NCI-H1436 treated with DMSO at 0.1 percent for 48 hours (cell line): ENCODE results near the gene SPEN.
"Not testable (repeated sequence)": the region's sequence is repeated elsewhere in the genome, so short reads cannot be mapped to it uniquely, and the experiment has no call there.

Experiments used
- DNase-seq: peaks from one replicate; lab custom pipeline; 2025; lab: John Stamatoyannopoulos, UW

Gene SPEN

DNA sequence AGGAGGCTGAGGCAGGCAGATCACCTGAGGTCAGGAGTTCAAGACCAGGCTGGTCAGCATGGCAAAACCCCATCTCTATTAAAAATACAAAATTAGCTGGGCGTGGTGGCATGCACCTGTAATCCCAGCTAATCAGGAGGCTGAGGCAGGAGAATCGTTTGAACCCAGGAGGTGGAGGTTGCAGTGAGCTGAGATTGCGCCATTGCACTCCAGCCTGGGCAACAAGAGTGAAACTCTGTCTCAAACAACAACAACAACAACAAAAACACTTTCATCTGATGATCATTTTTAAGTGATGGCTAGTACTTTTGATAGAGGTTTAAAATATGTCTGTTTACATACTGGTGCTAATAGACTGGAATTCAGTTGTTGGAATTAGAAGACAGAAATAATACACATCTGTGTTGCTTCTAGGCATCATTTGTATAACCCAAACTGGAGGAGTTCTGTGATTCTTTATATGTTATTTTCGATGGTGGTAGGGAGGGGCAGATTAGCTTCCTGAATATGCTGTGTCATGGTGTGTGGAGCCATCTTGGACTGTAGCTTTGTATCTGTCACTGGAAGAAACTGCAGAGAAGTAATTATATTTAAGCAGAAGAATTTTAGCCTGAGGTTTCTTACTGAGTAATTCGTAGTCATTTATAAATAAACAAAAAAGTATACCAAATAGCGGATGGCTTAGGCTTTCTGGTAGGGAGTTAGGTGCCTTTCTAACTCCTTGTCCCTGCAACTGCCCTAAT is 45.5 kb downstream of the SPEN start:
- DNase-seq: not testable (repeated sequence)

DNA sequence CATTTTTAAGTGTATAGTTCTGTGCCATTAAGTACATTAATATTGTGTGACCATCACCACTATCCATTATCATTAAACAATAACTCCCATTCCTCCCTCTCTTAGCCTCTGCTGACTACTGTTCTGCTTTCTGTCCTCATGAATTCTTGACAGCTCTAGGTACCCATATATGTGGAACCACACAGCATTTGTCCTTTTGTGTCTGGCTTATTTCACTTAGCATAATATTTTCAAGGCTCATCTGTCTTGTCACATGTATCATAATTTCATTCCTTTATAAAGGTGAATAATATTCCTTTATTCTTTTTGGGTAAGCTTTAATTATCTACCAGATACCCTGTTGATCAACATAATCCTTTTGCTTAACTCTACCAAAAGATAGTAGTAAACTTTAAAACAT is 47.7 kb downstream of the SPEN start:
- DNase-seq: no peak

DNA sequence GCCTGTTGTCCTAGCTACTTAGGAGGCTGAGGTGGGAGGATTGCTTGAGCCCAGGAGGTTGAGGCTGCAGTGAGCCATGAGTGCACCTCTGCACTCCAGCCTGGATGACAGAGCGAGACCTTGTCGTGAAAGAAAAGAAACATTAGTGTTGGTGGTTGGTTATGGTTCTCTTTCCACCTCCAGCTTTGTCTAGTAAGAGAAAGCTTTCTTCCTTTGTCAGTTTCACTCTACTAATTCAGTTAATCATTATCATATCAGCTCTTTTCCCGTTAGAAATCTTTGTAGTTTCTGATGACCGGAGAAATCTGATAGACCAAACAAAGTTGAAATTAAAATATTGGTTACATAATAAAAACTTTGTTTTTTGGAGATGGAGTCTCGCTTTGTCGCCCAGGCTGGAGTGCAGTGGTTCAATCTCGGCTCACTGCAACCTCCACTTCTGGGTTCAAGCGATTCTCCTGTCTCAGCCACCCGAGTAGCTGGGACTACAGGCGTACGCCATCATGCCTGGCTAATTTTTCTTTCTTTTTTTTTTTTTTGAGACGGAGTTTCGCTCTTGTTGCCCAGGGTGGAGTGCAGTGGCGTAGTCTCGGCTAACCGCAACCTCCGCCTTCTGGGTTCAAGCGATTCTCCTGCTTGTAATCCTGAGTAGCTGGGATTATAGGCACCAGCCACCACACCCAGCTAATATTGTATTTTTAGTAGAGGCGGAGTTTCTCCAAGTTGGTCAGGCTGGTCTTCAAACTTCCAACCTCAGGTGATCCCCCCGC is 49.5 kb downstream of the SPEN start:
- not testable (repeated sequence) for DNase-seq

DNA sequence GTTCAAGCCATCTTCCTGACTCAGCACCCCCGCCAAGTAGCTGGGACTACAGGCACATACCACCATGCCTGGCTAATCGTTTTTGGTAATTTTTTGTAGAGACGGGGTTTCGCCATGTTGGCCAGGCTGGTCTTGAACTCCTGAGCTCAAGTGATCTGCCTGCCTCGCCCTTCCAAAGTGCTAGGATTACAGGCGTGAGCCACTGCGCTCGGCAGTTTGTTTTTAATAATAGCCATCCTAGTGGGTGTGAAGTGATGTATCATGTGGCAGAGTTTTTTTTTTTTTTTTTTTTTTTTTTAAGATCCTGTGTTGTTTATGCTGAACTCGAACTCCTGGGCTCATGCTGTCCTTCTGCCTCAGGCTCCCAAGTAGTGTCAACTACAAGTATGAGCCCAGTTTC is 51.8 kb downstream of the SPEN start:
- no peak for DNase-seq

DNA sequence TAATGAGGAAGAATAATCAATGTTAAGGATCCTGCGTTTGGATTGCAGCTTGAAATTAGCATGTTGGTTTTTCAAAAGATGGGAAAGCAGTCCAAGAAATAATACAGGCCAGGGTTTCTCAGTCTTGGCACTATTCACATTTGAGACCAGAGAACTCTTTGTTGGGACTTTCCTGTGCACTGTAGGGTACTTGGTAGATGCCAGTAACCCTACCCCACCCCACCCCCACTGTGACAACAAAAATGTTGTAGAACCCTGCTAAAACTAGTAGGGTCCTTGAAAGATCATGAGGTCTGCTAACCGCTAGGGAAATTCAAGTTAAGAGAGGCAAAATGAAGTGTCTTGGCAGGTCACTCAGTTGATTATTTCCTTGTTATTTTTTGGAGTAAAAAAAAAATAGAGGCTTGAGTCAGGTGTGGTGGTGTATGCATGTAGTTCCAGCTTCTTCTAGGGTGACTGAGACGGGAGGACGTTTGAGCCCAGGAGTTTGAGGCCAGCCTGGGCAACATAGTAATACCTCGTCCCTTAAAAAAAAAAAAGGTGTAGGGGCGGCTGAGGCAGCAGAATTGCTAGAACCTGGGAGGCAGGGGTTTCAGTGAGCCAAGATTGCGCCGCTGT is 53.3 kb downstream of the SPEN start:
- no peak for DNase-seq

GRCh38 chr1:15902882-15903281 is 55.4 kb downstream of the SPEN start:
- no peak for DNase-seq

DNA sequence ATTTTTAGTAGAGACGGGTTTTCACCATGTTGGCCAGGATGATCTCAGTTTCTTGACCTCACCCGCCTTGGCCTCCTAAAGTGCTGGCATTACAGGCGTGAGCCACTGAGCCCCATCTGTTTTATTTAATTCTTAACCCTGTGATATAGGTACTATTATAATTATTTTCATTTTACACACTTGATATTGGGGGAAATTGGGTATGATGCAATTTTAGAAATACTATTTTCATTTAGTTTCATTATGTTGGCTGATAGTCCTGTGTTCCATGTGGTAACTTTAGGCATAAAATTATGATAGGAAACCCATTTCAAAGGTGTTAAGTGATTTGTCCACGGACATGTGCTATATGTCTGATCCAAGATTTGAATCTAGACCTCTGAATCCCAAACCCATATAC is 61.1 kb downstream of the SPEN start:
- DNase-seq: no peak

DNA sequence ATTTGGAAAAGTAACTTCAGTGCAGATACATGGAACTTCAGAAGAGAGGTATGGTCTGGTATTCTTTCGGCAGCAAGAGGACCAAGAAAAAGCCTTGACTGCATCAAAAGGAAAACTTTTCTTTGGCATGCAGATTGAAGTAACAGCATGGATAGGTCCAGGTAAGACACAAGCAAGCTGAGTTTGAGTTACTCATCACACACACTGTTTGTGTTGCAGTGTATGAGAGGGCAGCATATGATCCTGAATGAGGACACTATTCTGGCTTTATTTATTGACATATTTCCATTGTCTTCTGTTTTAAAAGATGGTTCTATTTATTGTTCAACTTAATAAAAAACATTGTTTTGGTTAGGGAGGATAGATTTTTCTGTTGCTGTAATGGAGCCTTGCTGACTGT is 63.6 kb downstream of the SPEN start:
- no peak for DNase-seq

DNA sequence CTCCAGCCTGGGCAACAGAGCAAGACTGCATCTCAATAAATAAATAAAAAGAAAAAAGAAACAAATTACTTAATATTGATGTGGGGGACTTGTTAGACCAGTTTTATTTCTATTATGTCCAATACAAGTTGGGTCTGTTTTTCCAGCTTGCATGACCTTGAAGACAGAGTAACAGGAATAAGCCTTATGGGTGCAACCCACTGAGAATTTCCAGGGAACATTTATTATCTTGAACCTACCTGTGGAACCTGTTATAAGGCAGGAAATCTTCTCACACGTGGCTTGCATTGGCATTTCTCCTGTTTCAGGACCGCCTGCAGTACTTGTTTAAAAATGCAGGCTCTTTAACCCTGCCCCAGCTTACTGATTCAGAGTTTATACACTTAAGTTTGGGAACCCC is 64.4 kb downstream of the SPEN start:
- DNase-seq: no peak

DNA sequence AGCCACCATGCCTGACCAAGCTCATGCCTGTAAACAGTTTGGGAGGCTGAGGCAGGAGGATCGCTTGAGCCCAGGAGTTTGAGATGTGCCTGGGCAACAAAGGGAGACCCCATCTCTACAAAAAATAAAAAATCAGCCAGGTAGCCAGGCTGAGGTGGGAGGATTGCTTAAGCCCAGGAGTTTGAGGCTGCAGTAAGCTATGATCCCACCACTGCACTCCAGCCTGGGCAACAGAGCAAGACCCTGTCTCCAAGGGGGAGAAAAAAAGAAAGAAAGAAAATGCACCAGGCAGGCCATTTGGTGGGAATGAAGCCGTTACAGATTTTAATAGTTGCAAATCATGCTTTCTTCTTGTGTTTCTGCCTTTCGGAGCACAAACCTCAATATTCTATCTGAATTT is 66.1 kb downstream of the SPEN start:
- not testable (repeated sequence) for DNase-seq

- DNase-seq: no peak
These were observed 68.5 kb downstream of the SPEN start for GRCh38 chr1:15915991-15916390.

DNA sequence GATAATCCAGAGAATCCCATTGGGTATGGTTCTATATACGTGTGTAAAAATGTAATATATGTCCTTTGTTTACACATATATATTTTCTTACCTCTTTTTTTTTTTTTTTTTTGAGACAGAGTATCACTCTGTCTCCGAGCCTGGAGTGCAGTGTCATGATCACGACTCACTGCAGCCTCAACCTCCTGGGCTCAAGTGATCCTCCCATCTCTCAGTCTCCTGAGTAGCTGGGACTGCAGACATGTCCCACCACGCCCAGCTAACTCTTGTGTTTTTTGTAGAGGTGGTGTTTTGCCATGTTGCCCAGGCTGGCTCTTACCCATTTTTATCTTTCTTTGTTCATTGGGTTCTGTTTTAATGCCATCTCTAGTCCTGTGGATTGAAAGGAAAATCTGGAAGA is 68.9 kb downstream of the SPEN start:
- no peak for DNase-seq

GRCh38 chr1:15916916-15917315 is 69.4 kb downstream of the SPEN start:
- DNase-seq: no peak

- DNase-seq: no peak
These were observed 71.6 kb downstream of the SPEN start for GRCh38 chr1:15918962-15919715.

DNA sequence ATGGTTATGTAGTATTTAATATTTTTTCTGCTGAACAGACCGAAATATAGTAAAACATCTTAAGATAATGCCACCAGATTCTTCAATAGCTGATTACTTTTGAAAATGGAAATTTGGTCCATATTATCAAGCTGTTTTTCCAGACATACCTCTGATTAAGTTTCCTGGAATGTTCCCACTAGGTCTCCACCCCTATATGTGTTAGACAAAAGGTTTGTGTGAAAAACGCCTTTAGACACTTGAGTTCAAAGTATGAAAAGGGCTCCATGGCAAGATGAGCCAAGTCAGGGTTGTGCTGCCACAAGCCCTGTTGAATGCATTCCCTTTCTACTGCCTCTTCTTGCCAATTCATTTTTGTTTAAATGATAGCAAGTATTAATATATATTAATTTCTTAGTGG is 75.7 kb downstream of the SPEN start:
- no peak for DNase-seq

DNA sequence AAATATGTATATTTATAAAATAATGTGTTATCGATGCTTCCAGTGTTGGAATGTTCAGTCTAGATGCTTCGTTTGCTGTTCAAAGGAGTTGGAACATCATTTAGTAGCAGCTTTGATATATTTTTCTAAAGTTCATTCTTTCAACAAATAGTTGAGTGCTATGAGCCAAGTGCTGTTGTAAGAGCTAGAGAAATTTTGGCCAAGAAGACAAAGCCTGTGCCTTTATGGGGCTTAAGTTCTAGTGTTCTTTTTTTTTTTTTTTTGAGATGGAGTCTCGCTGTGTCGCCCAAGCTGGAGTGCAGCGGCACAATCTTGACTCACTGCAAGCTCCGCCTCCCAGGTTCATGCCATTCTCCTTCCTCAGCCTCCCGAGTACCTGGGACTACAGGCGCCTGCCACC is 78.9 kb downstream of the SPEN start:
- not testable (repeated sequence) for DNase-seq

DNA sequence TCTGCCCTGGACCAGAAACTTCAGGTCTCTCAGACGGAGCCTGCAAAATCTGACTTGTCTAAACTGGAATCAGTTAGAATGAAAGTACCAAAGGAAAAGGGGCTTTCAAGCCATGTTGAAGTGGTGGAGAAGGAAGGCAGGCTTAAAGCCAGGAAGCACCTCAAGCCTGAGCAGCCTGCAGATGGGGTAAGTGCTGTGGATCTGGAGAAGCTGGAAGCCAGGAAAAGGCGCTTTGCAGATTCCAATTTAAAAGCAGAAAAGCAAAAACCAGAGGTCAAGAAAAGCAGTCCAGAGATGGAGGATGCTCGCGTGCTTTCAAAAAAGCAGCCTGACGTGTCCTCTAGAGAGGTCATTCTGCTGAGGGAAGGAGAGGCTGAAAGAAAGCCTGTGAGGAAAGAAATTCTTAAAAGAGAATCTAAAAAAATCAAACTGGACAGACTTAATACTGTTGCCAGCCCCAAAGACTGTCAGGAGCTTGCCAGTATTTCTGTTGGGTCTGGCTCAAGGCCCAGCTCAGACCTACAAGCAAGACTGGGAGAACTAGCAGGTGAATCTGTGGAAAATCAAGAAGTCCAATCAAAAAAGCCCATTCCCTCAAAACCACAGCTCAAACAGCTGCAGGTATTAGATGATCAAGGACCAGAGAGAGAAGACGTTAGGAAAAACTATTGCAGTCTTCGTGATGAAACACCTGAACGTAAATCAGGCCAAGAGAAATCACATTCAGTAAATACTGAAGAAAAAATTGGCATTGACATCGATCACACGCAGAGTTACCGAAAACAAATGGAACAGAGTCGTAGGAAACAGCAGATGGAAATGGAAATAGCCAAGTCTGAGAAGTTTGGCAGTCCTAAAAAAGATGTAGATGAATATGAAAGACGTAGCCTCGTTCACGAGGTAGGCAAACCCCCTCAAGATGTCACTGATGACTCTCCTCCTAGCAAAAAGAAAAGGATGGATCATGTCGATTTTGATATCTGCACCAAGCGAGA is 81.8 kb downstream of the SPEN start:
- no peak for DNase-seq

DNA sequence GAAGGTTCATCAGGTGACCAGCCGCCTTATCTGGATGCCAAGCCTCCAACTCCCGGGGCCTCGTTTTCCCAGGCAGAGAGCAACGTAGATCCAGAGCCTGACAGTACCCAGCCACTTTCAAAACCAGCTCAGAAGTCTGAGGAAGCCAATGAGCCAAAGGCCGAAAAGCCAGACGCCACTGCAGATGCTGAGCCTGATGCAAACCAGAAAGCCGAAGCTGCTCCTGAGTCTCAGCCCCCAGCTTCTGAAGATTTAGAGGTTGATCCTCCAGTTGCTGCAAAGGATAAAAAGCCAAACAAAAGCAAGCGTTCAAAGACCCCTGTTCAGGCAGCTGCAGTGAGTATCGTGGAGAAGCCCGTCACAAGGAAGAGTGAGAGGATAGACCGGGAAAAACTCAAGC is 83.9 kb downstream of the SPEN start:
- DNase-seq: no peak

GRCh38 chr1:15931884-15932283 is 84.4 kb downstream of the SPEN start:
- DNase-seq: no peak

DNA sequence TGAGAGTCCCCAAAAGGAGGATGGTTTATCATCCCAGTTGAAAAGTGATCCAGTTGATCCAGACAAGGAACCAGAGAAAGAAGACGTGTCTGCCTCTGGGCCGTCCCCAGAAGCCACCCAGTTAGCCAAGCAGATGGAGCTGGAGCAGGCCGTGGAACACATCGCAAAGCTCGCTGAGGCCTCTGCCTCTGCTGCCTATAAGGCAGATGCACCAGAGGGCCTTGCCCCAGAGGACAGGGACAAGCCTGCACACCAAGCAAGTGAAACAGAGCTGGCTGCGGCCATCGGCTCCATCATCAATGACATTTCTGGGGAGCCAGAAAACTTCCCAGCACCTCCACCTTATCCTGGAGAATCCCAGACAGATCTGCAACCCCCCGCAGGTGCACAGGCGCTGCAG is 85.1 kb downstream of the SPEN start:
- DNase-seq: no peak

DNA sequence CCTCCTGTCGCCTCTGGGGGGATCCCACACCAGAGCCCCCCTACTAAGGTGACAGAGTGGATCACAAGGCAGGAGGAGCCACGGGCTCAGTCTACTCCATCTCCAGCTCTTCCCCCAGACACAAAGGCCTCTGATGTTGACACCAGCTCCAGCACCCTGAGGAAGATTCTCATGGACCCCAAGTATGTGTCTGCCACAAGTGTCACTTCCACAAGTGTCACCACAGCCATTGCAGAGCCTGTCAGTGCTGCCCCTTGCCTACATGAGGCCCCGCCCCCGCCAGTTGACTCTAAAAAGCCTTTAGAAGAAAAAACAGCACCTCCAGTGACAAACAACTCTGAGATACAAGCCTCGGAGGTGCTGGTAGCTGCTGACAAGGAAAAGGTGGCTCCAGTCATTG is 86.2 kb downstream of the SPEN start:
- DNase-seq: no peak
